ENCODE measurements around the gene PTGR3. TPM values are rescaled to one million over a fixed set of nuclear protein-coding genes. Genes with fewer than 3 reads are reported as not detected.

The PTGR3 gene
- total RNA-seq, 5 donors from 2014 or later (not counting 1 experiment from before 2014, with no cell fraction given): 32.8 to 44.1 (median 36.5) TPM

- 93% methylated on average over 4 of the region's 13 CpGs for WGBS (ENCODE audit: insufficient coverage)
- H3K36me3 Mint-ChIP-seq: no peaks in the 10 kb centered on the region
- ATAC-seq (replicated peaks in 1 of 4) (no peak), DNase-seq (no peak)
- no peaks in the 10 kb centered on the region for H3K36me3 ChIP-seq (ENCODE audit: control insufficient read depth in 2 of 2, extremely low read depth in 1 of 2, insufficient read depth in 1 of 2, low read length in 1 of 2)
- H3K27me3 ChIP-seq (replicated peaks in 1 of 2; ENCODE audit: control insufficient read depth in 2 of 2, extremely low read depth in 1 of 2, insufficient read depth in 2 of 2, low read length in 1 of 2): peaks cover 0 to 17% of the 10 kb centered on the region in 2 experiments
- no peak overlapping the region for H3K27ac ChIP-seq (ENCODE audit: low read length)
- H3K27me3 Mint-ChIP-seq: no peaks in the 10 kb centered on the region
- peaks cover 0 to 7% of the 10 kb centered on the region in 2 experiments for H3K4me1 ChIP-seq (ENCODE audit: control insufficient read depth in 1 of 2, extremely low read depth in 1 of 2, insufficient read depth in 2 of 2, low read length in 2 of 2)
- peak overlapping the region in 2 of 3 donors; percentile 10 to 42 for H3K4me3 Mint-ChIP-seq
- ChIA-PET POLR2A (no interaction called here), CTCF (no interaction called here)
- no peak overlapping the region for H3K4me3 ChIP-seq (ENCODE audit: control insufficient read depth in 1 of 2, extremely low read depth in 1 of 2, low read length in 1 of 2)
- no peaks in the 10 kb centered on the region for H3K9me3 Mint-ChIP-seq
- H3K9me3 ChIP-seq: no peaks in the 10 kb centered on the region
- H3K4me1 Mint-ChIP-seq: peaks cover 10 to 22% (median 15%) of the 10 kb centered on the region in 3 donors
- H3K27ac Mint-ChIP-seq: no peak overlapping the region
Measured at GRCh38 chr18:75160364-75160763, 48.6 kb downstream of the PTGR3 start.

- Mint-ChIP-seq H3K27me3 (peaks cover 3 to 5% of the 10 kb centered on the region in 2 donors), H3K4me1 (peaks cover 10 to 22% (median 15%) of the 10 kb centered on the region in 3 donors), H3K36me3 (no peaks in the 10 kb centered on the region), H3K9me3 (peaks cover 0 to 5% (median 0%) of the 10 kb centered on the region in 3 donors), H3K4me3 (peak overlapping the region in 2 of 3 donors; percentile 10 to 42), H3K27ac (no peak overlapping the region)
- DNase-seq (no peak), ATAC-seq (replicated peaks in 1 of 4) (no peak)
- peaks cover 0 to 20% of the 10 kb centered on the region in 2 experiments for H3K27me3 ChIP-seq (replicated peaks in 1 of 2; ENCODE audit: control insufficient read depth in 2 of 2, extremely low read depth in 1 of 2, insufficient read depth in 2 of 2, low read length in 1 of 2)
- POLR2A ChIA-PET: no interaction called here
- WGBS (ENCODE audit: insufficient coverage): 90% methylated on average over 8 of the region's 16 CpGs
- CTCF ChIA-PET: no interaction called here
- H3K27ac ChIP-seq (ENCODE audit: low read length): no peak overlapping the region
- no peak overlapping the region for H3K4me3 ChIP-seq (ENCODE audit: control insufficient read depth in 1 of 2, extremely low read depth in 1 of 2, low read length in 1 of 2)
- H3K36me3 ChIP-seq (ENCODE audit: control insufficient read depth in 2 of 2, extremely low read depth in 1 of 2, insufficient read depth in 1 of 2, low read length in 1 of 2): no peaks in the 10 kb centered on the region
- H3K9me3 ChIP-seq: no peaks in the 10 kb centered on the region
- H3K4me1 ChIP-seq (ENCODE audit: control insufficient read depth in 1 of 2, extremely low read depth in 1 of 2, insufficient read depth in 2 of 2, low read length in 2 of 2): peaks cover 0 to 7% of the 10 kb centered on the region in 2 experiments
Measured at GRCh38 chr18:75159646-75160356, 49.1 kb downstream of the PTGR3 start.

GRCh38 chr18:75159238-75159518, 49.8 kb downstream of the PTGR3 start:
- Histone ChIP-seq H3K4me3 (ENCODE audit: control insufficient read depth in 1 of 2, extremely low read depth in 1 of 2, low read length in 1 of 2) (no peak overlapping the region), H3K9me3 (no peaks in the 10 kb centered on the region), H3K27me3 (replicated peaks in 1 of 2; ENCODE audit: control insufficient read depth in 2 of 2, extremely low read depth in 1 of 2, insufficient read depth in 2 of 2, low read length in 1 of 2) (peaks cover 0 to 19% of the 10 kb centered on the region in 2 experiments), H3K27ac (ENCODE audit: low read length) (no peak overlapping the region), H3K36me3 (ENCODE audit: control insufficient read depth in 2 of 2, extremely low read depth in 1 of 2, insufficient read depth in 1 of 2, low read length in 1 of 2) (no peaks in the 10 kb centered on the region), H3K4me1 (ENCODE audit: control insufficient read depth in 1 of 2, extremely low read depth in 1 of 2, insufficient read depth in 2 of 2, low read length in 2 of 2) (peaks cover 0 to 7% of the 10 kb centered on the region in 2 experiments)
- Mint-ChIP-seq H3K4me3 (no peak overlapping the region), H3K4me1 (peaks cover 10 to 22% (median 15%) of the 10 kb centered on the region in 3 donors), H3K36me3 (no peaks in the 10 kb centered on the region), H3K27ac (no peak overlapping the region), H3K9me3 (peaks cover 0 to 6% (median 0%) of the 10 kb centered on the region in 3 donors), H3K27me3 (peaks cover 8 to 9% of the 10 kb centered on the region in 2 donors)
- ChIA-PET POLR2A (no interaction called here), CTCF (no interaction called here)
- ATAC-seq (replicated peaks in 1 of 4) (no peak), DNase-seq (no peak)
- WGBS (ENCODE audit: insufficient coverage): 100% methylated on average over 7 of the region's 9 CpGs

Other genes with a start within 250 kb of the PTGR3 start
- gene TSHZ1, start 1.7 kb upstream of the PTGR3 start, total RNA-seq: 10 to 100 TPM; 26.5 to 31.3 (median 28.2) TPM
- not detected for gene SMIM21, start 218.6 kb upstream of the PTGR3 start, total RNA-seq